Bronchial epithelial cell (primary cell): ENCODE measurements around the gene TMED7. TPM values are rescaled to one million over a fixed set of nuclear protein-coding genes. Genes with fewer than 3 reads are reported as not detected.

Experiments
- DNase-seq: peaks from one replicate; pipeline ENCODE4 v3.0.0-alpha.2; 2010; ENCODE audit warnings: low read depth
- FAIRE-seq: peaks from 2 replicates; lab custom pipeline; 2011; peaks lifted over from hg19 to GRCh38; lab: Jason Lieb, UNC
- H3K27me3 ChIP-seq: 2 replicates; pipeline ENCODE4 v1.5.1; 2011; ENCODE audit warnings: low read length; ENCODE audit not compliant: control insufficient read depth, insufficient read depth
- H3K36me3 ChIP-seq: 2 replicates; pipeline ENCODE4 v1.5.1; 2011; ENCODE audit warnings: low read length; ENCODE audit not compliant: control insufficient read depth, insufficient read depth
- H3K4me3 ChIP-seq: 2 replicates; pipeline ENCODE4 v1.5.1; 2011; ENCODE audit warnings: mild to moderate bottlenecking, low read depth, low read length, control low read depth
- CTCF ChIP-seq: IDR thresholded peaks from 2 replicates; pipeline ENCODE4 v1.5.1; 2011; ENCODE audit warnings: mild to moderate bottlenecking, moderate library complexity, low read length, control low read depth, inconsistent platforms; ENCODE audit not compliant: insufficient read depth, severe bottlenecking
- total RNA-seq: library from RNA; depleted of rRNA; stranded (reverse); fragments of >200 nt; gene quantifications from 2 replicates; pipeline ENCODE4 v1.2.1, GENCODE V29; 2014

TMED7 gene
- total RNA-seq, 1 donor from 2014 or later = 102 TPM

- H3K4me3 ChIP-seq = no peak overlapping the region
- no peaks in the 10 kb centered on the region for H3K27me3 ChIP-seq
- no peak for FAIRE-seq
- no peak for TF ChIP-seq CTCF
- H3K36me3 ChIP-seq = no peaks in the 10 kb centered on the region
- DNase-seq = peak; percentile 25
Measured at GRCh38 chr5:115573133-115573532, 52.7 kb downstream of the TMED7 start.

GRCh38 chr5:115571441-115571878 is 54.4 kb downstream of the TMED7 start:
- Histone ChIP-seq H3K4me3 (no peak overlapping the region), H3K27me3 (no peaks in the 10 kb centered on the region), H3K36me3 (no peaks in the 10 kb centered on the region)
- DNase-seq (no peak), FAIRE-seq (no peak)
- no peak for TF ChIP-seq CTCF

GRCh38 chr5:115568668-115569067 is 57.2 kb downstream of the TMED7 start:
- FAIRE-seq = no peak

GRCh38 chr5:115565233-115565632 is 60.6 kb downstream of the TMED7 start:
- no peak overlapping the region for H3K4me3 ChIP-seq
- H3K36me3 ChIP-seq = no peaks in the 10 kb centered on the region
- H3K27me3 ChIP-seq = no peaks in the 10 kb centered on the region
- FAIRE-seq = no peak
- TF ChIP-seq CTCF = no peak
- DNase-seq = no peak

More at GRCh38 chr5:115568668-115569067, 57.2 kb downstream of the TMED7 start:
- DNase-seq = no peak
- Histone ChIP-seq H3K4me3 (no peak overlapping the region), H3K36me3 (no peaks in the 10 kb centered on the region), H3K27me3 (no peaks in the 10 kb centered on the region)
- no peak for TF ChIP-seq CTCF

Other genes with a start within 250 kb of the TMED7 start
- gene FEM1C, start 81.3 kb downstream of the TMED7 start, total RNA-seq = 11.8 and 14.5 TPM in 2 replicates
- gene TICAM2, start 23.6 kb downstream of the TMED7 start, total RNA-seq = 0.26 and 0.38 TPM in 2 replicates
- not detected in 2 replicates for gene CDO1, start 190.6 kb upstream of the TMED7 start, total RNA-seq
- 28.8 and 45.5 TPM in 2 replicates for gene ATG12, start 215.5 kb upstream of the TMED7 start, total RNA-seq
- gene AP3S1, start 215.9 kb upstream of the TMED7 start, total RNA-seq = 104 and 117 TPM in 2 replicates